ENCODE measurements around the gene GALE.

GRCh38 chr1:23809751-23810171 lies 9.2 kb upstream of the GALE start:
- TF ChIP-seq EZH2 (IDR thresholded peaks at IDR 0.05) = no peak
- no peak for TF ChIP-seq POLR2AphosphoS5 (IDR thresholded peaks at IDR 0.05; ENCODE audit: borderline replicate concordance, low read depth, low read length)

Measured in SK-N-MC (cell line).